HG03469 (cell line): Measurements from ENCODE around the gene DCDC2C.
"Not testable (repeated sequence)": the region's sequence is repeated elsewhere in the genome, so short reads cannot be mapped to it uniquely, and the experiment has no call there.

Source experiments
- ATAC-seq: cut with Tn5 transposase; IDR thresholded peaks from one replicate; pipeline ENCODE4 v1.9.1; 2021; ENCODE audit warnings: mild to moderate bottlenecking, moderate library complexity, moderate number of reproducible peaks; ENCODE audit not compliant: unreplicated experiment

DCDC2C gene

GRCh38 chr2:3703236-3703756, at the start of gene DCDC2C:
DCDC2C (plus strand) TSS chr2:3703575; CDS start chr2:3703752, 177 bp downstream.
- no peak for ATAC-seq

GRCh38 chr2:3654011-3654410, 49.4 kb upstream of the DCDC2C start:
- ATAC-seq: no peak

- no peak for ATAC-seq
Observed at GRCh38 chr2:3654531-3655225, 48.7 kb upstream of the DCDC2C start.

- no peak for ATAC-seq
Observed at GRCh38 chr2:3655871-3656761, 47.3 kb upstream of the DCDC2C start.

GRCh38 chr2:3656762-3657721, 46.3 kb upstream of the DCDC2C start:
- ATAC-seq: no peak

GRCh38 chr2:3657881-3658280, 45.5 kb upstream of the DCDC2C start, which contains the start of gene ALLC:
ALLC (plus strand) TSS chr2:3658200; CDS start chr2:3671158, 12,958 bp downstream.
- no peak for ATAC-seq

- ATAC-seq: no peak
Observed at GRCh38 chr2:3659447-3660432, 43.6 kb upstream of the DCDC2C start.

GRCh38 chr2:3660640-3661039, 42.7 kb upstream of the DCDC2C start:
- not testable (repeated sequence) for ATAC-seq

- ATAC-seq: no peak
Observed at GRCh38 chr2:3661149-3661660, 42.2 kb upstream of the DCDC2C start.

GRCh38 chr2:3662239-3662638, 41.1 kb upstream of the DCDC2C start:
- ATAC-seq: no peak

GRCh38 chr2:3664118-3664517, 39.3 kb upstream of the DCDC2C start:
- no peak for ATAC-seq

GRCh38 chr2:3664925-3665324, 38.5 kb upstream of the DCDC2C start:
- no peak for ATAC-seq

- ATAC-seq: no peak
Observed at GRCh38 chr2:3665886-3666612, 37.3 kb upstream of the DCDC2C start.

- ATAC-seq: no peak
Observed at GRCh38 chr2:3666613-3666975, 36.8 kb upstream of the DCDC2C start.

- ATAC-seq: no peak
Observed at GRCh38 chr2:3667151-3667631, 36.2 kb upstream of the DCDC2C start.

GRCh38 chr2:3669656-3670055, 33.7 kb upstream of the DCDC2C start:
- ATAC-seq: no peak

- ATAC-seq: no peak
Observed at GRCh38 chr2:3670376-3670775, 33.0 kb upstream of the DCDC2C start.

GRCh38 chr2:3670941-3671340, 32.4 kb upstream of the DCDC2C start:
- no peak for ATAC-seq
